HUES48 (cell line): Measurements from ENCODE around the gene VPS33B.

ENCODE experiments used
- H3K27ac ChIP-seq: one replicate; pipeline ENCODE4 v1.7.0; 2013; ENCODE audit warnings: low read depth, low read length, inconsistent platforms
- H3K27me3 ChIP-seq: 2 replicates; pipeline ENCODE4 v1.6.1; 2013; ENCODE audit warnings: mild to moderate bottlenecking, low read length; ENCODE audit not compliant: control insufficient read depth, insufficient read depth
- H3K36me3 ChIP-seq: 2 replicates; pipeline ENCODE4 v1.6.1; 2013; ENCODE audit warnings: low read length; ENCODE audit not compliant: control insufficient read depth, insufficient read depth
- H3K4me1 ChIP-seq: 2 replicates; pipeline ENCODE4 v1.6.1; 2013; ENCODE audit warnings: mild to moderate bottlenecking, low read length; ENCODE audit not compliant: control insufficient read depth, insufficient read depth
- H3K4me3 ChIP-seq: 2 replicates; pipeline ENCODE4 v1.5.1; 2013; ENCODE audit warnings: mild to moderate bottlenecking, low read depth, low read length
- H3K9ac ChIP-seq: 2 replicates; pipeline ENCODE4 v1.6.1; 2013; ENCODE audit warnings: mild to moderate bottlenecking, low read depth, low read length, moderate library complexity
- H3K9me3 ChIP-seq: 2 replicates; pipeline ENCODE4 v1.6.1; 2013; ENCODE audit warnings: low read length; ENCODE audit not compliant: control insufficient read depth, insufficient read depth

The VPS33B gene

GRCh38 chr15:91022075-91022831, at the start of gene VPS33B:
TSS of gene VPS33B (minus strand) at chr15:91022594. CDS start at chr15:91022249, 345 bp downstream.
- no peaks in the 10 kb centered on the region for H3K27me3 ChIP-seq
- peaks cover 6% of the 10 kb centered on the region; the same call in 1 of the 2 replicates for H3K36me3 ChIP-seq
- H3K27ac ChIP-seq = peak within 1 kb of the TSS; percentile 67
- peaks cover 7% of the 10 kb centered on the region for H3K4me1 ChIP-seq
- peak within 1 kb of the TSS; percentile 75 for H3K4me3 ChIP-seq
- no peaks in the 10 kb centered on the region for H3K9me3 ChIP-seq
- peak within 1 kb of the TSS; percentile 66 for H3K9ac ChIP-seq

GRCh38 chr15:91072161-91072560, 49.8 kb upstream of the VPS33B start:
- no peaks in the 10 kb centered on the region for H3K36me3 ChIP-seq
- H3K9ac ChIP-seq = no peak overlapping the region
- no peaks in the 10 kb centered on the region for H3K27me3 ChIP-seq
- no peak overlapping the region for H3K4me3 ChIP-seq
- no peaks in the 10 kb centered on the region for H3K4me1 ChIP-seq
- H3K27ac ChIP-seq = no peak overlapping the region
- no peaks in the 10 kb centered on the region for H3K9me3 ChIP-seq

- no peak overlapping the region for H3K4me3 ChIP-seq
- no peaks in the 10 kb centered on the region for H3K4me1 ChIP-seq
- H3K9ac ChIP-seq = no peak overlapping the region
- no peaks in the 10 kb centered on the region for H3K27me3 ChIP-seq
- H3K36me3 ChIP-seq = no peaks in the 10 kb centered on the region
- no peaks in the 10 kb centered on the region for H3K9me3 ChIP-seq
- no peak overlapping the region for H3K27ac ChIP-seq
These were observed 48.5 kb upstream of the VPS33B start for GRCh38 chr15:91070872-91071271.

GRCh38 chr15:91068966-91069365, 46.6 kb upstream of the VPS33B start:
- Histone ChIP-seq H3K9me3 (no peaks in the 10 kb centered on the region), H3K27ac (no peak overlapping the region), H3K4me1 (no peaks in the 10 kb centered on the region), H3K27me3 (no peaks in the 10 kb centered on the region), H3K4me3 (no peak overlapping the region), H3K36me3 (no peaks in the 10 kb centered on the region), H3K9ac (no peak overlapping the region)

GRCh38 chr15:91068436-91068835, 46.0 kb upstream of the VPS33B start:
- no peaks in the 10 kb centered on the region for H3K9me3 ChIP-seq
- no peak overlapping the region for H3K27ac ChIP-seq
- no peaks in the 10 kb centered on the region for H3K4me1 ChIP-seq
- no peaks in the 10 kb centered on the region for H3K36me3 ChIP-seq
- no peak overlapping the region for H3K9ac ChIP-seq
- H3K27me3 ChIP-seq = no peaks in the 10 kb centered on the region
- no peak overlapping the region for H3K4me3 ChIP-seq

GRCh38 chr15:91067036-91067435, 44.6 kb upstream of the VPS33B start:
- H3K27me3 ChIP-seq = no peaks in the 10 kb centered on the region

GRCh38 chr15:91065505-91065904, 43.1 kb upstream of the VPS33B start:
- no peak overlapping the region for H3K27ac ChIP-seq
- H3K4me3 ChIP-seq = no peak overlapping the region
- H3K9ac ChIP-seq = no peak overlapping the region
- no peaks in the 10 kb centered on the region for H3K9me3 ChIP-seq
- no peaks in the 10 kb centered on the region for H3K27me3 ChIP-seq
- H3K36me3 ChIP-seq = no peaks in the 10 kb centered on the region
- no peaks in the 10 kb centered on the region for H3K4me1 ChIP-seq

More at GRCh38 chr15:91067036-91067435, 44.6 kb upstream of the VPS33B start:
- H3K9me3 ChIP-seq = no peaks in the 10 kb centered on the region
- no peaks in the 10 kb centered on the region for H3K36me3 ChIP-seq
- no peak overlapping the region for H3K4me3 ChIP-seq
- no peaks in the 10 kb centered on the region for H3K4me1 ChIP-seq
- no peak overlapping the region for H3K9ac ChIP-seq
- no peak overlapping the region for H3K27ac ChIP-seq

GRCh38 chr15:91061997-91062396, 39.6 kb upstream of the VPS33B start:
- Histone ChIP-seq H3K4me3 (no peak overlapping the region), H3K27me3 (no peaks in the 10 kb centered on the region), H3K9ac (no peak overlapping the region), H3K9me3 (no peaks in the 10 kb centered on the region), H3K27ac (no peak overlapping the region), H3K4me1 (no peaks in the 10 kb centered on the region), H3K36me3 (no peaks in the 10 kb centered on the region)

GRCh38 chr15:91061230-91061629, 38.8 kb upstream of the VPS33B start:
- Histone ChIP-seq H3K9ac (no peak overlapping the region), H3K9me3 (no peaks in the 10 kb centered on the region), H3K4me1 (no peaks in the 10 kb centered on the region), H3K27me3 (no peaks in the 10 kb centered on the region; the same call in 1 of the 2 replicates), H3K27ac (no peak overlapping the region), H3K36me3 (no peaks in the 10 kb centered on the region), H3K4me3 (no peak overlapping the region)

GRCh38 chr15:91055548-91056331, 33.3 kb upstream of the VPS33B start:
- 0 out of 2 replicates have a peak, but pooled peaks cover 2% of the 10 kb centered on the region for H3K4me1 ChIP-seq
- no peak overlapping the region for H3K27ac ChIP-seq
- H3K9ac ChIP-seq = no peak overlapping the region
- no peaks in the 10 kb centered on the region for H3K9me3 ChIP-seq
- no peaks in the 10 kb centered on the region for H3K36me3 ChIP-seq
- H3K4me3 ChIP-seq = 0 out of 2 replicates have a peak overlapping the region, but pooled peaks have one; percentile 18
- H3K27me3 ChIP-seq = no peaks in the 10 kb centered on the region; the same call in 1 of the 2 replicates

- Histone ChIP-seq H3K9ac (no peak overlapping the region), H3K27me3 (no peaks in the 10 kb centered on the region; the same call in 1 of the 2 replicates), H3K4me1 (0 out of 2 replicates have a peak, but pooled peaks cover 2% of the 10 kb centered on the region), H3K9me3 (no peaks in the 10 kb centered on the region), H3K36me3 (no peaks in the 10 kb centered on the region), H3K4me3 (no peak overlapping the region), H3K27ac (no peak overlapping the region)
These were observed 32.4 kb upstream of the VPS33B start for GRCh38 chr15:91054816-91055215.
